ENCODE data around the gene PLAC8L1.

Gene PLAC8L1

DNA sequence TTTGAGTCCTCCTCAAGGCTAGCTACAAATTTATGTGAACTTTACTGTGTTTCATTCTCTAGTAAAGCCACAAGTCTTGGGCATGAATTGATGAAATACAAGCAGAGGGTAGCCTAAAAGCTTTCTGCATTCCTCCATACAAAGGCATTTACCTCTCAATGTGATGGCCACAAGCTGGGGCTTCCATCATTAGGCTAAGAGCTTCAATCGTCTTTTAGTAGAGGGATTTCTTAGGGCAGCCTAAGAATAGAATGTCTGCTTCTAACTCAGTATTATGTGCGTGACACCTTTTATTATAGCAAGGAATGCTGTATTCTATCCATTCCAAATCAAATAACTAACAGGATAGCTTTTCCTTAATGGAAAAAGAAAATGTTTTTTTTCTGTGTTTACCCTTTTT, 3.7 kb downstream of the PLAC8L1 start:
- Mint-ChIP-seq H3K36me3 (ENCODE audit: low read depth) (peaks cover 10% of the 10 kb centered on the region), H3K9me3 (no peaks in the 10 kb centered on the region), H3K27me3 (no peaks in the 10 kb centered on the region), H3K4me3 (no peak overlapping the region), H3K4me1 (ENCODE audit: low read depth) (no peaks in the 10 kb centered on the region), H3K27ac (no peak overlapping the region)

DNA sequence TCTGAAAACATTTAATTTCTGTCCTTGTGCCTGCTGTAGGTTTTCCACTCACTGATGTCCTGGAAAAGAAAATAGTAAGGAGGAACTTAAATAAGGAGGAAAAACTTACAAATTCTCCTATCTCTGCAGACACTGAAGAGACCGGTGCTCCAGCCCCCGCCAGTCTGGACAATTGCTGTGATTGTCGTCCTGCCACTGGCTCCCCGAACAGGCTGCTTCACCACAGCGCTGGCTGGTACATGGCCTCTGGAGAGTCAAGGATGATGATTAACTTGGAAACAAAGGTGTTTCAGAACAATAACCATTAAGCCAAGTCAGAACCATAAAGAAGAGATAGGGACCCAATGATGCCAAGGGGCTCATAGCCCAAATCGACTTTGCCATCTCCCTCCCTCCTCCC, 7.3 kb downstream of the PLAC8L1 start:
- Mint-ChIP-seq H3K9me3 (no peaks in the 10 kb centered on the region), H3K4me1 (ENCODE audit: low read depth) (no peaks in the 10 kb centered on the region), H3K4me3 (no peak overlapping the region), H3K36me3 (ENCODE audit: low read depth) (no peaks in the 10 kb centered on the region), H3K27me3 (no peaks in the 10 kb centered on the region), H3K27ac (no peak overlapping the region)

DNA sequence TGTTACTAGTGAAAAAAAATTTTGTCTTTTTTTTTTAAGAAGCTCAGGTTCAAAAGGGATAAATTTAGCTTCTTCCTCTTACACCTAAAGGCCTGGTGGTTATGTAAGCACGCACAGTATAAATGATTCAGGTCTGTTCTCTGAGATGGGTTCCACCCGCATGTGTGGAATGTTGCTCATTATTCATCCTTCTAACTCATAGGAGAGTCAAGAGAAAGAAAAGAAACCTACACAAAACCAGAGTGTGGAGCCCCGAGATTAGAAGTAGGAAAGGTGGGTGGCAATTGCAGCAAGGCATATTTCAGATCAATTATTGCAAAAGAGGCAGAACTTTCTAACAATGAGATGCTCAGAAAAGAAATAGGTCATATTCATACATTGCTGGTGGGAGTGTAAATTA, 13.5 kb downstream of the PLAC8L1 start:
- no peak overlapping the region for H3K27ac Mint-ChIP-seq
- H3K9me3 Mint-ChIP-seq: no peaks in the 10 kb centered on the region
- H3K36me3 Mint-ChIP-seq (ENCODE audit: low read depth): no peaks in the 10 kb centered on the region

DNA sequence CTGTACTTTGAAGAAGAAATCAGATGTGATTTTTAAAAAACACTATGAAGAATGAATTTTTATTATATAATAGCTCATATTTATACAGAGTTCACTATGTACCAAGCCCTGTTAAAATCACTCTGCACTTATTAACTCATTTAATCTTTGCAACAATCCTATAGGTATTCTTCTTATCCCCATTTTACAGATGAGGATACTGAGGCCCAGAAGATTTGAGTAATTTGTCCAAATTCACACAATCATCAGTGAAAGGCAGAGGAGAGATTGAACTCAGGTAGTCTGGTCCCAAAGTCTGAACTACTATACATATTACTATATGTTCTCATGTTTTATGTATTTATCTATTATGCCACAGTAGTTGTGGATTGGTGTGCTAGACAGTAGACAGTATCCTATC, 16.1 kb downstream of the PLAC8L1 start:
- no peaks in the 10 kb centered on the region for H3K9me3 Mint-ChIP-seq
- no peaks in the 10 kb centered on the region for H3K27me3 Mint-ChIP-seq
- no peak overlapping the region for H3K27ac Mint-ChIP-seq

More for the DNA sequence above, 13.5 kb downstream of the PLAC8L1 start:
- H3K4me1 Mint-ChIP-seq (ENCODE audit: low read depth): no peaks in the 10 kb centered on the region
- H3K4me3 Mint-ChIP-seq: no peak overlapping the region
- H3K27me3 Mint-ChIP-seq: no peaks in the 10 kb centered on the region

DNA sequence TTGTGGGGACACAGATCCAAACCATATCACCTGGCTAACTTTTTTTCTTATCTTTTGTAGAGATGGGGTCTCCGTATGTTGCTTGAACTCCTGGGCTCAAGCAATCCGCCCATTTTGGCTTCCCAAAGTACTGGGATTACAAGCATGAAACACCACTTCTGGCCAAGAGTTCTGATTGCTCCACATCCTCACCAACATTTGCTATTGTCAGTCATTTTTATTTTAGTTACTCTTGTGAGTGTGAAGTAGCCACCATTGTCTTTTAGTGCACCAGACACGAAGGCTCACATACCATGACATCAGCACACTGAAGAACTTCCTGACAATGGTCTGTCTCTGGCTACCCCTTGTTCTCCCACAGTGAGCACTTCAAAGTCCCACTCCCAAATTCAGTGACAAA, 17.3 kb downstream of the PLAC8L1 start:
- H3K9me3 Mint-ChIP-seq: no peaks in the 10 kb centered on the region
- H3K27ac Mint-ChIP-seq: no peak overlapping the region
- H3K4me1 Mint-ChIP-seq (ENCODE audit: low read depth): no peaks in the 10 kb centered on the region
- H3K27me3 Mint-ChIP-seq: peaks cover 4% of the 10 kb centered on the region
- H3K4me3 Mint-ChIP-seq: no peak overlapping the region
- no peaks in the 10 kb centered on the region for H3K36me3 Mint-ChIP-seq (ENCODE audit: low read depth)

More for the DNA sequence above, 16.1 kb downstream of the PLAC8L1 start:
- Mint-ChIP-seq H3K36me3 (ENCODE audit: low read depth) (no peaks in the 10 kb centered on the region), H3K4me1 (ENCODE audit: low read depth) (no peaks in the 10 kb centered on the region), H3K4me3 (no peak overlapping the region)

DNA sequence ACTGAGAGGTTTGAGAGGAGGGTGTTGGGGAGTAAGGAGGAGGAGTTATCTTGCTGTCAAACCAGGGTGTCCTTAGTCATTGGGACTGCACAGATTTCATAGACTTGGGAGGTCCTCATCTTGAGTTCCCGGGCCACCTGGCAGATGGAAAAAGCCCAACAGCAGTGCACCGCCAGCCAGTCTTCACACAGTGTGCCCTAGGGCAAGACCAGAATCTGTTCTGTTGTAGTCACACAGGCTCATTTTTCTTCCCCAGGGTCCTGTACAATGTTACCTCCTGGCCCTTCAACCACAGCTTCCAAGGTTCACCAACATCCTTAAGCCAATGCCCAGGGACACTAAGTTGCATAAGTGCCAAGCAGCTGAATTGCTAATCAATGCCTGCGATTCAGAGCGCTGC, 21.0 kb downstream of the PLAC8L1 start:
- no peak overlapping the region for H3K4me3 Mint-ChIP-seq
- H3K27ac Mint-ChIP-seq: no peak overlapping the region
- peaks cover 13% of the 10 kb centered on the region for H3K4me1 Mint-ChIP-seq (ENCODE audit: low read depth)
- peaks cover 14% of the 10 kb centered on the region for H3K27me3 Mint-ChIP-seq
- no peaks in the 10 kb centered on the region for H3K36me3 Mint-ChIP-seq (ENCODE audit: low read depth)
- H3K9me3 Mint-ChIP-seq: no peaks in the 10 kb centered on the region

DNA sequence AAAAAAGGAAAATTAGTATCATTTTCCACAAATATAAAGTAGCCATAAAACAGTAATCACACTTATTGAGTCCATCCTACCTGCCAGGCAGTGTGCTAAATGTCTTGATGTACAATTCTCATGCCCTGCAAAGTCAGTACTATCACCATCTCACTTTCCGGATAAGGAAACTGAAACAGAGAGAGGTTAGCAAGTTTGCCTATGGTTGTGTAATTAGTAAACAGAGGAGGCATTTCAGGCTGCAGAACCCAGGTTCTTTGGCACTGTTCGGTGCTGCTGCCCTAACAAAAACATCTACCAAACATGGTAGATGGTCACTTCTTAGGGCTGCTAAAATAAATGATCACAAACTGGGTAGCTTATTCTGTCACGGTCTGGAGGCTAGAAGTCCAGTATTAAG, 22.6 kb downstream of the PLAC8L1 start:
- H3K9me3 Mint-ChIP-seq: no peaks in the 10 kb centered on the region
- H3K27ac Mint-ChIP-seq: no peak overlapping the region
- H3K27me3 Mint-ChIP-seq: peaks cover 21% of the 10 kb centered on the region

DNA sequence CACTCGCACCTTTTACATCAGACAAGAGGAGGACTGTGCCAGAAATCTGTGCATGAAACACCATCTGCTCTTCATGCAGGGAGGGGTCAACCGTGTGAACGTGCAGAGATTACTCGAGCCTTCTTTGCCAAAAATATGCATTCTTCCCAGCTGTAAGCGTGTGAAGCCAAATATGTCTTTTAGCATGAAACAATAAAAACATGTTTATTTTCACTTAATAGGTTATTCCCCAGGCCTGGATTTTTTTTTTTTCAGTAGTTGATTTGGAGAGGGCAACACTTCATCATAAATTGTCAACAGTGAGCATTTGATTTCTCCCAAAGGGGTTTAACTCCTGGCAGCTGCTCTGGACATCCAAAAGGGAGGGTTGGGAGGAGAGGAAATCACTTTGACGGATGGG, 23.8 kb downstream of the PLAC8L1 start:
- Mint-ChIP-seq H3K27ac (no peak overlapping the region), H3K9me3 (no peaks in the 10 kb centered on the region), H3K36me3 (ENCODE audit: low read depth) (no peaks in the 10 kb centered on the region)

More for the DNA sequence above, 22.6 kb downstream of the PLAC8L1 start:
- H3K4me1 Mint-ChIP-seq (ENCODE audit: low read depth): peaks cover 20% of the 10 kb centered on the region
- no peak overlapping the region for H3K4me3 Mint-ChIP-seq
- no peaks in the 10 kb centered on the region for H3K36me3 Mint-ChIP-seq (ENCODE audit: low read depth)

DNA sequence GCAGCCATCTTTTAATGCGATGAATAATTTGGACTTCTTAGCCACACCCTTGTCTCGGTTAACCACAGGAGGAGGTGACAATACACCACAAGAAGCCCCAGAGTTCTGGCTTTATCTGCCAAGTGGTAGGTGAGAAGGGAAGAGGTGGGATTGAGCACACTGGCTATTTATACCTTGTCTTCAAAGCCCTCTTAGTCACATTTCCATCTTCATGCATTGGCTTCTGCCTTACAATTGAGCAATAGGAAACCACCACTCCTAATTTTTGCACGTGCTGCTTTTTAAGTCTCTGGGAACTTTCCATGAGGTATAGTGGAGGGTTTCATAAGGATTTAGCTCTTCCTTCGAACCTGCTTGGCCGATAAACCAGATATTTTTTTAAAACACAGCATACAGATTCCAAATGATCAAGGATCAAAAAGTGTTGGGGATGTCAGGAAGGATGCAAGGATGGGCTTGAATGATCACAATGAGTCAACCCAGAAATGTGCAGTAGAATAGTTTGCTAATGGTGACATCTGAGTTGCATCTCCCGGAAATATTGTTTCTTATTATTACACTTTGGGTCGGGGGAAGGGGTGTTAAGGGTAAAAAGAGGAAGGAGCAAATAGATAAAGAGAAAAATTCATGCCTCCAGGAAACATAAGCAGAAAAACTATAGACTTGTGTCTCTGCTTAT, 25.5 kb downstream of the PLAC8L1 start:
- Mint-ChIP-seq H3K27me3 (peaks cover 24% of the 10 kb centered on the region), H3K4me3 (no peak overlapping the region), H3K36me3 (ENCODE audit: low read depth) (no peaks in the 10 kb centered on the region), H3K27ac (no peak overlapping the region), H3K4me1 (ENCODE audit: low read depth) (peaks cover 20% of the 10 kb centered on the region), H3K9me3 (no peaks in the 10 kb centered on the region)

More for the DNA sequence above, 23.8 kb downstream of the PLAC8L1 start:
- peaks cover 20% of the 10 kb centered on the region for H3K4me1 Mint-ChIP-seq (ENCODE audit: low read depth)
- H3K4me3 Mint-ChIP-seq: no peak overlapping the region
- H3K27me3 Mint-ChIP-seq: peaks cover 24% of the 10 kb centered on the region

DNA sequence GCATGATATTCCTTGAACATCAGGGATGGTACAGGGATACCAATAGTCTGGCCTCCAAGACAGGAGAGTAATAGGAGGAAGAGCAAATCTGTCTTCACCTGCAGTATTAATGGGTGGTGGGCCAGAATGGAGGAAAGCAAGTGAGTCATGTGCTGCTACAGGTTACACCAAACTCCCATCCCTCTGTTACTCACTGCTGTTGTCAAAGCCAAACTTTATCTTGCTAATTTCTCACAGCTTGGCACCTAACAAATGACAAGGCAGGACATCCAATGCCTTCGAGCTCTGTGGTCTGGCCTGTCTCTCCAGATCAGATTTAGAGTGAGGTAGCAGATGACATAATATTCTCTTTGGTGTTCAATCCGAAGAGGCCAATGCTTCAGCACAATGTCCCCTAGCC, 26.8 kb downstream of the PLAC8L1 start:
- Mint-ChIP-seq H3K27ac (no peak overlapping the region), H3K27me3 (peaks cover 27% of the 10 kb centered on the region), H3K9me3 (no peaks in the 10 kb centered on the region), H3K4me3 (no peak overlapping the region), H3K4me1 (ENCODE audit: low read depth) (peaks cover 20% of the 10 kb centered on the region), H3K36me3 (ENCODE audit: low read depth) (no peaks in the 10 kb centered on the region)

DNA sequence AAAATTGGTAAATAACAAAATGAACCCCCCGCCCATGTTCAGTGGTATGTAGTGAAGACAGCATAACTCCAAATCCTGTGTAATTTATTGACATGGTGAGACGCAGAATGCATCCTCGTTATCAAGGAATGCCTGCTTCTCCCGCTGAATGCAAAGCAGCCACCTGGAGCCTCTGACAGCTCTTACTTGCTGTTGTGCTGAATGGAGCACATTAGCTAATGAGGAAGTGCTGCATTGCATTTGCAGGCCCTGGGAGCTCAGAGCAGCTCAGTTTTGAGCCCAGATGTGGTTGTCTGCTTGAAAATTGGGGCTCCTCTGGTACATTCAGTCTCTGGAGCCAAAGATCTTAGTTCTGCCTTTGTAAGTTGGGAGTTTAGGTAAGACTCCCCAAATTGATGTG, 28.9 kb downstream of the PLAC8L1 start:
- no peak overlapping the region for H3K27ac Mint-ChIP-seq
- peaks cover 20% of the 10 kb centered on the region for H3K4me1 Mint-ChIP-seq (ENCODE audit: low read depth)
- H3K36me3 Mint-ChIP-seq (ENCODE audit: low read depth): no peaks in the 10 kb centered on the region
- H3K27me3 Mint-ChIP-seq: peaks cover 25% of the 10 kb centered on the region
- no peaks in the 10 kb centered on the region for H3K9me3 Mint-ChIP-seq
- no peak overlapping the region for H3K4me3 Mint-ChIP-seq

DNA sequence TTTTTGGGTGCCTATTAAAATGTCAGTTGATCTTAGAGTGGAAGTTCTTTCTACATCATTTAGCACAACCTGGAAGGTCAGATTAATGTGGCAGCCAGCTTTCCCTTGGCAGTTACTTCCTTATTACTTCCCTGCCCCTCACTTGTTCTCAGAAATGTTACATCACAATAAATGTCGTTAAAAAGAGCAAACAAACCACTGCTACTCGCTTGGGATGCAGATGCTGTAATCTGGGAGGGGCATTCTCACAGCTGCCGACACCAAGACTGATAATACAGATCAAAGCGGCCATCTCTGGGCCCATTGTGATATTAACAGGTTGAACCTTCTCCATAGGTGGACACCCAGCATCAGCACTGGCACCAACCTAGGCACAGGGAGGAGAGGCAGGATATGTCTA, 29.3 kb downstream of the PLAC8L1 start:
- H3K36me3 Mint-ChIP-seq (ENCODE audit: low read depth): no peaks in the 10 kb centered on the region
- H3K9me3 Mint-ChIP-seq: no peaks in the 10 kb centered on the region
- no peak overlapping the region for H3K4me3 Mint-ChIP-seq
- peaks cover 20% of the 10 kb centered on the region for H3K4me1 Mint-ChIP-seq (ENCODE audit: low read depth)
- no peak overlapping the region for H3K27ac Mint-ChIP-seq
- H3K27me3 Mint-ChIP-seq: peaks cover 22% of the 10 kb centered on the region

DNA sequence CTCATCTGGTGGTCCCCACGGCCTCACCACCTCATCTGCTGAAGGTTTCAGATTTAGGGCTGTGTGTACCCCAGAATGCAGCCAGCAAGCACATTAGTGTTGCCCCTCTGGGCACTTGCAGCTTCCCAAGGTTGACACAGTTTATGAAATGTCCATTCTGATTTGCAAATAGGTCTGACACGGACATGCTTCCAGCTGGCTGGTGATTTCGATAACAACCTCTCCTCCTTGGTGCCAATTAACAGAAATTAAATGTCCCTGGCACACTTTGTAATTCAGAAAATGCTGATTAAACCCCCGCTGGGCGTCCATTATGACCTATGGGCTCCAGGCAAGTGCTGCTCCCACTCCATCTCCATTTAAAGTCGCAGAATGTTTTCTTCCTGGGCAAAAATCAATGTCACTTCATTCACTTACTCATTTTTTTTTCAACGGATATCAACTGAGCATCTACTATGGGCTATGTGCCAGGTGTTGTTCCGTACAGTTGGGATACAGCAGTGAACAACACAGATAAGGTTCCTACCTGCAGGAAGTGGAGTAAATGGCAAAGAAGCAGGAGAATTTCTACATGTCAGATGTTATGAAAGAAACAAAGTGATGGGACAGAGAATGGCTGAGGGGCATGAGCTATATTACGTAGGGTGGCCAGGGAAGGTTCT, 32.0 kb downstream of the PLAC8L1 start:
- Mint-ChIP-seq H3K9me3 (no peaks in the 10 kb centered on the region), H3K27ac (no peak overlapping the region), H3K4me3 (no peak overlapping the region), H3K4me1 (ENCODE audit: low read depth) (no peaks in the 10 kb centered on the region), H3K27me3 (peaks cover 18% of the 10 kb centered on the region), H3K36me3 (ENCODE audit: low read depth) (no peaks in the 10 kb centered on the region)

DNA sequence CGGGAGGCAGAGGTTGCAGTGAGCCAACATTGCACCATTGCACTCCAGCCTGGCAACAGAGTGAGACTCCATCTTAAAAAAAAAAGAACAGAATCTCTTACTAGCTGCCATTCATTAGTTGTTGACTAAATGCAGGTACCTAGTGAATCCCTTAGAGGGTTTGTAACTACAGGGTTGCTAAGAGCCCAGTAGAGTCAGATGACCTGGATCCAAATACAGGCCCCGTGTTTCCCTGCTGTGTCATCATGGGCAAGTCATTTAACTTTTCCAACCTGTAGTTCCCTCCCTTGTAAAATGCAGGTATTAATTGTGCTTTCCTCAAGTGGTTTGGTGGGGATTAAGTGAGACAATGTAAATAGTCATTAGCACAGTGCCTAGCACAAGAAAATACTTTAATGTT, 32.8 kb downstream of the PLAC8L1 start:
- H3K36me3 Mint-ChIP-seq (ENCODE audit: low read depth): no peaks in the 10 kb centered on the region
- H3K4me1 Mint-ChIP-seq (ENCODE audit: low read depth): no peaks in the 10 kb centered on the region
- no peak overlapping the region for H3K27ac Mint-ChIP-seq
- no peak overlapping the region for H3K4me3 Mint-ChIP-seq
- peaks cover 10% of the 10 kb centered on the region for H3K27me3 Mint-ChIP-seq
- H3K9me3 Mint-ChIP-seq: no peaks in the 10 kb centered on the region

DNA sequence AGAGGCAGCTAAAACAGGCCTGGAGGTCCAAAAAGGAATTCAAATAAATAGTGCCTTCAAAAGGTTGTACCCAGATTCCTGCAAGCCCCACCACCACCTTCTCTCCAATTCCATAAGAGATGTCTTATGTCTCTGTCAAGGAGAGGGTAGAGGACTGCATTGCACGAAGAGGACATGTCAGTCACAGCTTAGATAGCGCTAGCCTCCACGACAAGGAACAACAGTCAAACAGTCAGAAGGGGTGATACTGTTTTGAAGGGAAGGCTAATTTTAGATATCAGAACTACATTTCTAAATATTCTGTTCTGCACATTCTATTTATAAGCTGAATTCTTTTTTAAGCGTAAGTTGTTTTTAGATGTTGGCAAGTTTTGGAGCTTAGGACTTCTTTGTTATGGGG, 34.2 kb downstream of the PLAC8L1 start:
- Mint-ChIP-seq H3K36me3 (ENCODE audit: low read depth) (no peaks in the 10 kb centered on the region), H3K4me1 (ENCODE audit: low read depth) (no peaks in the 10 kb centered on the region)

DNA sequence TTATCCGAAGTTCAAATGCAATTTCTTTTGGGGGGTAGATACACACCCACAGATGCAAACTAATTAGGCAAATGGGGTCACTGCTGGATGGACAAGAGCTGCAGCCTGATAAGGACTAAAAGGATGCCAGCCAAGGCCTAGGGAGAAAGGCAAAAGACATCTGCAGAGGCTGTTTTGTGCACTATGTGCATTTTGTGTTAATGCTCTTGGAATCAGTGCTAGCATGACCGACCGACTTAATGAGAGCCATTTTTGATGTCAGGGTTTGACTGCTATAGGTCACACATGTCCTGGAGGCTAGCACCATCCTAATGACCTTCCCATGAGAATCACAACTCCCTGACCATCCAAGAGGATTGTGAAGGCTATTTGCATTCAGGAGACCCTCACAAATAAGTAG, 34.6 kb downstream of the PLAC8L1 start:
- H3K4me3 Mint-ChIP-seq: no peak overlapping the region
- no peaks in the 10 kb centered on the region for H3K4me1 Mint-ChIP-seq (ENCODE audit: low read depth)
- peaks cover 9% of the 10 kb centered on the region for H3K27me3 Mint-ChIP-seq

More for the DNA sequence above, 34.2 kb downstream of the PLAC8L1 start:
- no peak overlapping the region for H3K4me3 Mint-ChIP-seq
- H3K27me3 Mint-ChIP-seq: peaks cover 9% of the 10 kb centered on the region
- no peak overlapping the region for H3K27ac Mint-ChIP-seq
- no peaks in the 10 kb centered on the region for H3K9me3 Mint-ChIP-seq

More for the DNA sequence above, 34.6 kb downstream of the PLAC8L1 start:
- Mint-ChIP-seq H3K27ac (no peak overlapping the region), H3K36me3 (ENCODE audit: low read depth) (no peaks in the 10 kb centered on the region), H3K9me3 (no peaks in the 10 kb centered on the region)
